Neural crest cell (in vitro differentiated cells): ENCODE results near the gene POLDIP3. TPM values are rescaled to one million over a fixed set of nuclear protein-coding genes. Genes with fewer than 3 reads are reported as not detected.
"Not testable (repeated sequence)": the region's sequence is repeated elsewhere in the genome, so short reads cannot be mapped to it uniquely, and the experiment has no call there.

Experiments
- DNase-seq: peaks from one replicate; pipeline ENCODE4 v3.0.0; 2021; ENCODE audit warnings: low read depth, mixed read lengths, low spot score
- H3K27ac Mint-ChIP-seq: one replicate; pipeline ENCODE4 v1.8.0; 2021; ENCODE audit warnings: mild to moderate bottlenecking, mixed read lengths; ENCODE audit not compliant: unreplicated experiment
- H3K27me3 Mint-ChIP-seq: 2 replicates; pipeline ENCODE4 v1.8.0; 2021; ENCODE audit warnings: low read depth, mild to moderate bottlenecking, mixed read lengths
- H3K36me3 Mint-ChIP-seq: 2 replicates; pipeline ENCODE4 v1.8.0; 2021; ENCODE audit warnings: low read depth, mild to moderate bottlenecking, mixed read lengths
- H3K4me1 Mint-ChIP-seq: 2 replicates; pipeline ENCODE4 v1.8.0; 2021; ENCODE audit warnings: mixed read lengths
- H3K4me3 Mint-ChIP-seq: one replicate; pipeline ENCODE4 v1.8.0; 2021; ENCODE audit warnings: mild to moderate bottlenecking, mixed read lengths
- H3K9me3 Mint-ChIP-seq: 2 replicates; pipeline ENCODE4 v1.8.0; 2021; ENCODE audit warnings: mixed read lengths
- total RNA-seq: library from RNA; stranded (reverse); gene quantifications from 2 replicates; pipeline ENCODE4 v1.2.1, GENCODE V29; 2021
- TF ChIP-seq, protein P1 (sequence below): fragments of 200-600 bp; sonication (generic); conservative IDR thresholded peaks from 2 replicates; pipeline ENCODE4 v1.5.0; 2021; ENCODE audit warnings: antibody characterized with exemption, mild to moderate bottlenecking

The POLDIP3 gene
- total RNA-seq, 1 donor from 2014 or later = 110 TPM

DNA sequence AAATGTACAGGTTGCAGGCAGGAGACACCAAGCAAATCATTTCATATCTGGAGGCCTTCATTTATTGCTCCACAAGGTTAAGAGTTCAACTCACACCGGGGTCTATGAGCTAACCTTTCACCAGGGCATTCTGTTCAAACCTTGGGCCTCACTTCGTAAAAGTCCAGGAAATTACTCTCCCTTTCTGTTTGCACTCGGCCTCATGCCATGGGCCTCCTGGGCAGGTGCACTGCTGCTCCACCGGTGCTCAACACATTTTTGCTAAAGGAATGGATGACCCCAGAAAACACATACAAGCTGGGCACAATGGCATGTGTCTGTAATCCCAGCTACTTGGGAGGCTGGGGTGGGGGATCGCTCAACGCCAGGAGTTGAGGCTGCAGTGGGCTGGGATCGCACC is 78.5 kb downstream of the POLDIP3 start:
- no peak overlapping the region for H3K4me3 Mint-ChIP-seq
- H3K36me3 Mint-ChIP-seq = no peaks in the 10 kb centered on the region
- H3K9me3 Mint-ChIP-seq = no peaks in the 10 kb centered on the region
- H3K27me3 Mint-ChIP-seq = no peaks in the 10 kb centered on the region
- H3K4me1 Mint-ChIP-seq = peaks cover 20% of the 10 kb centered on the region
- no peak overlapping the region for H3K27ac Mint-ChIP-seq
- TF ChIP-seq, protein P1, sequence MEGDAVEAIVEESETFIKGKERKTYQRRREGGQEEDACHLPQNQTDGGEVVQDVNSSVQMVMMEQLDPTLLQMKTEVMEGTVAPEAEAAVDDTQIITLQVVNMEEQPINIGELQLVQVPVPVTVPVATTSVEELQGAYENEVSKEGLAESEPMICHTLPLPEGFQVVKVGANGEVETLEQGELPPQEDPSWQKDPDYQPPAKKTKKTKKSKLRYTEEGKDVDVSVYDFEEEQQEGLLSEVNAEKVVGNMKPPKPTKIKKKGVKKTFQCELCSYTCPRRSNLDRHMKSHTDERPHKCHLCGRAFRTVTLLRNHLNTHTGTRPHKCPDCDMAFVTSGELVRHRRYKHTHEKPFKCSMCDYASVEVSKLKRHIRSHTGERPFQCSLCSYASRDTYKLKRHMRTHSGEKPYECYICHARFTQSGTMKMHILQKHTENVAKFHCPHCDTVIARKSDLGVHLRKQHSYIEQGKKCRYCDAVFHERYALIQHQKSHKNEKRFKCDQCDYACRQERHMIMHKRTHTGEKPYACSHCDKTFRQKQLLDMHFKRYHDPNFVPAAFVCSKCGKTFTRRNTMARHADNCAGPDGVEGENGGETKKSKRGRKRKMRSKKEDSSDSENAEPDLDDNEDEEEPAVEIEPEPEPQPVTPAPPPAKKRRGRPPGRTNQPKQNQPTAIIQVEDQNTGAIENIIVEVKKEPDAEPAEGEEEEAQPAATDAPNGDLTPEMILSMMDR = no peak
- DNase-seq = no peak

DNA sequence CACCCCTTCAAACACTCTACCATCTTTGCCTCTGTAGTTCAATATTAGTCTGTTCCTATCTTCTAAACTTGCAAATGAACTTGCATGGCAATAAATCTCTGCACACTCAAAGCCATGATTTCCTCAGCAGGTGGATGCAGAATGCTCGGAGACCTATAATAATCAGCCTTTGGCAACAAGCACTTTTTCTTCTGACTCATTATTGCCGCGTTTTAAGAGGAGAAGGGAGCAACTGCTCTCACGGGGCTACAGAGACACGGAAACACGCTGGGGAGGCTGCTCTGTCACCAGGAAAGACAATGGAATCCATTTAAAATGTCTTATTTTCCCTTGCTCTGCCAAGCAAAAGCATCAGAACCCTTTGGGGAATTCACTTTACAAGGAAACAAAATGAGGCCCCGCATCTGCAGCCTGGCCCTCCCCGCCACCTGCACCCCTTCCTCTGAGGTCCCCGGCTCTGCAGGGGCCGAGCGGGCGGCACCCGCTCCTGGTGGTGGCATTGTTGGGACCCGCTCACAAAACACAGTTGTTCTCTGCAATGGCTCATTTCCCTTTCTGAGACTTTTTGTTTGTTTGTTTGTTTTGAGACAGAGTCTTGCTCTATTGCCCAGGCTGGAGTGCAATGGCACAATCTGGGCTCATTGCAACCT is 79.5 kb downstream of the POLDIP3 start:
- not testable (repeated sequence) for H3K4me3 Mint-ChIP-seq, H3K9me3 Mint-ChIP-seq, DNase-seq, H3K27ac Mint-ChIP-seq, H3K36me3 Mint-ChIP-seq, H3K27me3 Mint-ChIP-seq
- H3K4me1 Mint-ChIP-seq = peaks cover 20% of the 10 kb centered on the region

Other genes with a start within 250 kb of the POLDIP3 start
- 0.07 TPM in 1 of 2 replicates, not detected in the other for gene NFAM1, start 182.5 kb downstream of the POLDIP3 start, total RNA-seq
- 78.0 and 78.2 TPM in 2 replicates for gene RRP7A, start 95.1 kb downstream of the POLDIP3 start, total RNA-seq
- 0.36 and 0.63 TPM in 2 replicates for gene SERHL2, start 60.9 kb downstream of the POLDIP3 start, total RNA-seq
- gene ATP5MGL, start 25.7 kb upstream of the POLDIP3 start, total RNA-seq = 0.66 and 1.3 TPM in 2 replicates
- gene CYB5R3, start 34.5 kb upstream of the POLDIP3 start, total RNA-seq = 105 and 106 TPM in 2 replicates
- 0.35 and 0.39 TPM in 2 replicates for gene A4GALT, start 106.0 kb upstream of the POLDIP3 start, total RNA-seq
- 28.4 and 29.9 TPM in 2 replicates for gene ARFGAP3, start 242.4 kb upstream of the POLDIP3 start, total RNA-seq